Activated naive CD4-positive, alpha-beta T cell treated with anti-CD3 and anti-CD28 coated beads, Interleukin-2, amount 50 U/mL, for 16 hours (primary cell): ENCODE measurements around the gene SPR.

Experiments used
- DNase-seq: peaks from one replicate; pipeline ENCODE4 v3.0.0-alpha.2; 2020

Gene SPR

GRCh38 chr2:72916743-72917137 is 29.5 kb downstream of the SPR start:
- no peak for DNase-seq

GRCh38 chr2:72917138-72917876 is 30.1 kb downstream of the SPR start, which contains the start of gene EMX1:
TSS of gene EMX1 (plus strand) at chr2:72917519. CDS start at chr2:72917853, 334 bp downstream.
- peak; percentile 62 for DNase-seq

GRCh38 chr2:72917877-72918553 is 30.8 kb downstream of the SPR start:
- DNase-seq: peak; percentile 34

- no peak for DNase-seq
These were observed 32.5 kb downstream of the SPR start for GRCh38 chr2:72919414-72920317.

- DNase-seq: peak; percentile 52
These were observed 33.3 kb downstream of the SPR start for GRCh38 chr2:72920318-72921087.

GRCh38 chr2:72921088-72921851 is 34.1 kb downstream of the SPR start:
- no peak for DNase-seq

GRCh38 chr2:72921853-72922252 is 34.6 kb downstream of the SPR start:
- no peak for DNase-seq

GRCh38 chr2:72923833-72924352 is 36.7 kb downstream of the SPR start:
- no peak for DNase-seq

GRCh38 chr2:72924353-72925240 is 37.4 kb downstream of the SPR start:
- no peak for DNase-seq

GRCh38 chr2:72925328-72925943 is 38.2 kb downstream of the SPR start:
- DNase-seq: no peak

- DNase-seq: no peak
These were observed 39.2 kb downstream of the SPR start for GRCh38 chr2:72926368-72926767.

- DNase-seq: no peak
These were observed 39.7 kb downstream of the SPR start for GRCh38 chr2:72926811-72927465.

- DNase-seq: no peak
These were observed 40.7 kb downstream of the SPR start for GRCh38 chr2:72927619-72928550.

- DNase-seq: no peak
These were observed 41.8 kb downstream of the SPR start for GRCh38 chr2:72929010-72929409.

- DNase-seq: no peak
These were observed 44.2 kb downstream of the SPR start for GRCh38 chr2:72931280-72931910.

- no peak for DNase-seq
These were observed 45.0 kb downstream of the SPR start for GRCh38 chr2:72932045-72932740.

- no peak for DNase-seq
These were observed 45.6 kb downstream of the SPR start for GRCh38 chr2:72932805-72933204.
